DOHH2 (cell line): ENCODE results near the gene PATJ.

Source experiments
- H3F3A ChIP-seq: fragments of 200-600 bp; sonication (generic), shearing (Covaris generic); 2 replicates; pipeline ENCODE4 v1.6.0; 2016; ENCODE audit warnings: antibody characterized with exemption, mild to moderate bottlenecking; ENCODE audit not compliant: control insufficient read depth, insufficient read depth
- H3K27ac ChIP-seq: fragments of 200-600 bp; sonication (generic); 2 replicates; pipeline ENCODE4 v1.5.1; 2014; ENCODE audit warnings: low read depth, mild to moderate bottlenecking, low read length, moderate library complexity
- H3K27me3 ChIP-seq: fragments of 200-600 bp; sonication (generic); 2 replicates; pipeline ENCODE4 v1.6.1; 2014; ENCODE audit warnings: mild to moderate bottlenecking, low read length, mixed read lengths; ENCODE audit not compliant: control insufficient read depth
- H3K36me3 ChIP-seq: fragments of 200-600 bp; sonication (generic); 2 replicates; pipeline ENCODE4 v1.6.1; 2014; ENCODE audit warnings: mild to moderate bottlenecking, low read length, moderate library complexity, mixed read lengths; ENCODE audit not compliant: control insufficient read depth
- H3K4me1 ChIP-seq: fragments of 200-600 bp; sonication (generic); 2 replicates; pipeline ENCODE4 v1.6.1; 2014; ENCODE audit warnings: mild to moderate bottlenecking, low read length, mixed read lengths; ENCODE audit not compliant: control insufficient read depth
- H3K4me2 ChIP-seq: fragments of 200-600 bp; sonication (generic); 2 replicates; pipeline ENCODE4 v1.6.0; 2014; ENCODE audit warnings: mild to moderate bottlenecking, low read length, moderate library complexity
- H3K4me3 ChIP-seq: fragments of 200-600 bp; sonication (generic); 2 replicates; pipeline ENCODE4 v1.5.1; 2014; ENCODE audit warnings: mild to moderate bottlenecking, low read length, mixed read lengths
- H3K79me2 ChIP-seq: fragments of 200-600 bp; sonication (generic); 2 replicates; pipeline ENCODE4 v1.6.1; 2014; ENCODE audit warnings: mild to moderate bottlenecking, low read length, mixed read lengths; ENCODE audit not compliant: control insufficient read depth
- H3K9me2 ChIP-seq: fragments of 200-600 bp; sonication (generic); replicated peaks from 2 replicates; pipeline ENCODE4 v1.6.1; 2014; ENCODE audit warnings: mild to moderate bottlenecking, low read length, mixed read lengths; ENCODE audit not compliant: control insufficient read depth
- H3K9me3 ChIP-seq: fragments of 200-600 bp; sonication (generic); 2 replicates; pipeline ENCODE4 v1.6.1; 2014; ENCODE audit warnings: antibody characterized with exemption, low read length, mixed read lengths; ENCODE audit not compliant: control insufficient read depth, insufficient read depth
- H4K20me1 ChIP-seq: fragments of 200-600 bp; sonication (generic); 2 replicates; pipeline ENCODE4 v1.6.0; 2014; ENCODE audit warnings: low read depth, mild to moderate bottlenecking, antibody characterized with exemption, low read length, moderate library complexity; ENCODE audit not compliant: control insufficient read depth, insufficient read depth
- EZH2phosphoT487 ChIP-seq: fragments of 200-600 bp; sonication (generic); IDR thresholded peaks from 2 replicates; pipeline ENCODE4 v1.6.1; 2017; ENCODE audit warnings: borderline replicate concordance, mild to moderate bottlenecking, antibody characterized with exemption, low read length, moderate library complexity, mixed read lengths
- TF ChIP-seq, protein P1 (sequence below): fragments of 200-600 bp; sonication (generic); IDR thresholded peaks from one replicate; pipeline ENCODE4 v1.5.1; 2014; ENCODE audit warnings: antibody characterized with exemption, mild to moderate bottlenecking, low read depth, low read length; ENCODE audit not compliant: poor library complexity, severe bottlenecking

PATJ gene

DNA sequence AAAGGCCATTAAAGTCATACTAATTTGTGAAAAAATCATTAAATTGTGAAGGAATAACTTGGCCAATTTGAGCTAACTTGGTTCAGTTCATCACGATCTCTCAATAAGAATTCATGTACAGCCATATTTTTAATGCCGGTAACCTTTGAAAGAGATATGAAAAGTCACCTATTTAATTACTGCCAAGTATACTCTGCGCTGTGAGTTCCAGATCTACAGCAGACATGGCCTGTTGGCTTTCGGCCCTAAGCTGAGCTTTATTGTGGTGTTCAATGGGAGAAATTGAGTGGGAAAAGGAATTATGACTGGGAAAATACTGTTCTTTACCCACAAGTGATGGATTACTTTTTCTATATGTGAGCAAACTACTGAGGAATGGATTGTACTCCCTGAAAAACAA is 292.5 kb downstream of the PATJ start:
- no peaks in the 10 kb centered on the region for H3K9me3 ChIP-seq
- H3K79me2 ChIP-seq = no peaks in the 10 kb centered on the region
- H3K27me3 ChIP-seq = no peaks in the 10 kb centered on the region
- H3K27ac ChIP-seq = no peak overlapping the region
- H3K36me3 ChIP-seq = no peaks in the 10 kb centered on the region
- TF ChIP-seq, protein P1, sequence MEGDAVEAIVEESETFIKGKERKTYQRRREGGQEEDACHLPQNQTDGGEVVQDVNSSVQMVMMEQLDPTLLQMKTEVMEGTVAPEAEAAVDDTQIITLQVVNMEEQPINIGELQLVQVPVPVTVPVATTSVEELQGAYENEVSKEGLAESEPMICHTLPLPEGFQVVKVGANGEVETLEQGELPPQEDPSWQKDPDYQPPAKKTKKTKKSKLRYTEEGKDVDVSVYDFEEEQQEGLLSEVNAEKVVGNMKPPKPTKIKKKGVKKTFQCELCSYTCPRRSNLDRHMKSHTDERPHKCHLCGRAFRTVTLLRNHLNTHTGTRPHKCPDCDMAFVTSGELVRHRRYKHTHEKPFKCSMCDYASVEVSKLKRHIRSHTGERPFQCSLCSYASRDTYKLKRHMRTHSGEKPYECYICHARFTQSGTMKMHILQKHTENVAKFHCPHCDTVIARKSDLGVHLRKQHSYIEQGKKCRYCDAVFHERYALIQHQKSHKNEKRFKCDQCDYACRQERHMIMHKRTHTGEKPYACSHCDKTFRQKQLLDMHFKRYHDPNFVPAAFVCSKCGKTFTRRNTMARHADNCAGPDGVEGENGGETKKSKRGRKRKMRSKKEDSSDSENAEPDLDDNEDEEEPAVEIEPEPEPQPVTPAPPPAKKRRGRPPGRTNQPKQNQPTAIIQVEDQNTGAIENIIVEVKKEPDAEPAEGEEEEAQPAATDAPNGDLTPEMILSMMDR = no peak
- TF ChIP-seq EZH2phosphoT487 = no peak
- no peak overlapping the region for H3K4me3 ChIP-seq
- no peak overlapping the region for H3K4me2 ChIP-seq
- no peaks in the 10 kb centered on the region for H3K9me2 ChIP-seq
- H3K4me1 ChIP-seq = peaks cover 15% of the 10 kb centered on the region
- H4K20me1 ChIP-seq = no peaks in the 10 kb centered on the region
- no peaks in the 10 kb centered on the region for H3F3A ChIP-seq

DNA sequence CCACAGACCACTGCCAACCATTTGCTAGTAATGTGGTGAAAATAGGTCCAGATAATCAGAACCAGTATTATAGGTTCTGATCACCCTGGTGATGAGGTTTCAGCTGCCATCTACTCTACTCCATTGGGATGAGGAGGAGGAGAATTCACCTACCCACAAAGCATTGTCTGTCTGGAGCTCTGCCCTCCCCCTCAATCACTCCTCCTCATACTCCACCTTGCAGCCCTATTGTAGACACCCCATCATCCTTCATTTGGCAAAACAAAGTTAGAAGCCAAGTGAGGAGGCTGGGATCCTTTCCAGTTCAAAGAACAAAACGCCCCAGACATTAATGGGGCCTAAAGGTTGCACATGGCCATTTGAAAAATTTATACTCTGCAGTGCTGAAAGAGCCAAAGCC is 295.0 kb downstream of the PATJ start:
- Histone ChIP-seq H3K9me2 (no peaks in the 10 kb centered on the region), H3K4me3 (no peak overlapping the region), H3K79me2 (no peaks in the 10 kb centered on the region), H3K4me2 (no peak overlapping the region), H3K27me3 (no peaks in the 10 kb centered on the region), H3F3A (no peaks in the 10 kb centered on the region), H3K9me3 (no peaks in the 10 kb centered on the region), H3K27ac (no peak overlapping the region), H3K4me1 (no peaks in the 10 kb centered on the region), H3K36me3 (no peaks in the 10 kb centered on the region), H4K20me1 (no peaks in the 10 kb centered on the region)
- TF ChIP-seq, protein P1 = no peak
- no peak for TF ChIP-seq EZH2phosphoT487

DNA sequence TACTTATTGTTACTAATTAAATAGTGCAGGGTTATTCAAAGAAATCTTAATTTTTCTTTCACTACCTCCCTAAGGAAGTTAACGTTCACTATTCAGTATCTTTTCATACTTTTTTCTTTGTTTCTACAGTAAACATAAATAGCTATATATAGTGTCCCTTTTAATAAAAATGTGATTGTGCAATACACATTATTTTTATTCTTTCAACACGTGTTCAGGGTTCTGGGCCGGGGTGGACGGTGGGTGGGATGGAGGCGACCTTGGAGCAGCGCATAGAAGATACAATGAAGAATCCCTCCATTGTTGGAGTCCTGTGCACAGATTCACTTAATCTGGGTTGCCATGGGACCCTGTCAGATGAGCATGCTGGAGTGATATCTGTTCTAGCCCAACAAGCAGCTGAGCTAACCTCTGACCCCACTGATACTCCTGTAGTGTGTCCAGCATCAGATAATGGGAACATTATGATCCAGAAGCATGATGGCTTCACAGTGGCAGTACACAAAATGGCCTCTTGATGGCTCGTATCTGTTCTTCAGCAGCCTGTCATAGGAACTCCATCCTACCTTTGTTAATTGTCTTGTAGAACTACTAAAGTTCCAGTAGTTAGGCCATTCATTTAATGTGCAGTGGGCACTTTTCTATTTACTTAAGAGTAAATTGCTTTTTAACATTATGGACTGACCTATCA is 296.5 kb downstream of the PATJ start:
- TF ChIP-seq, protein P1 = no peak
- no peak for TF ChIP-seq EZH2phosphoT487
- H4K20me1 ChIP-seq = no peaks in the 10 kb centered on the region
- H3K27ac ChIP-seq = no peak overlapping the region
- H3K36me3 ChIP-seq = no peaks in the 10 kb centered on the region
- H3K4me1 ChIP-seq = no peaks in the 10 kb centered on the region
- no peaks in the 10 kb centered on the region for H3K9me2 ChIP-seq
- H3K4me3 ChIP-seq = no peak overlapping the region
- no peaks in the 10 kb centered on the region for H3K27me3 ChIP-seq
- no peaks in the 10 kb centered on the region for H3K79me2 ChIP-seq
- H3K4me2 ChIP-seq = no peak overlapping the region
- no peaks in the 10 kb centered on the region for H3K9me3 ChIP-seq
- no peaks in the 10 kb centered on the region for H3F3A ChIP-seq
